Natural killer cell (primary cell): Measurements from ENCODE around the gene RNF182. TPM values are rescaled to one million over a fixed set of nuclear protein-coding genes. Genes with fewer than 3 reads are reported as not detected.

ENCODE experiments used
- ATAC-seq, 3 donors: fragments of 150-1000 bp in 2 of 3; fragments of 200-7000 bp in 1 of 3; cut with Tn5 transposase; 1 replicate in 1 of 3; 2 replicates in 2 of 3; pipeline ENCODE4 v1.10.0; 2021; ENCODE audit warnings: mild to moderate bottlenecking in 2 of 3, moderate library complexity in 2 of 3
- DNase-seq, 2 donors: peaks; one replicate each; pipeline versions ENCODE4 v3.0.0 to v3.0.0-alpha.2; 2013 to 2021; ENCODE audit warnings: mixed read lengths in 1 of 2
- H3K27ac ChIP-seq: one replicate; pipeline ENCODE4 v1.5.1; 2013; ENCODE audit warnings: mild to moderate bottlenecking, low read length
- H3K27me3 ChIP-seq: one replicate; pipeline ENCODE4 v1.6.1; 2013; ENCODE audit warnings: low read length; ENCODE audit not compliant: control insufficient read depth, insufficient read depth
- H3K36me3 ChIP-seq: one replicate; pipeline ENCODE4 v1.6.1; 2013; ENCODE audit warnings: low read length; ENCODE audit not compliant: control insufficient read depth, insufficient read depth
- H3K4me1 ChIP-seq: one replicate; pipeline ENCODE4 v1.6.1; 2013; ENCODE audit warnings: low read length; ENCODE audit not compliant: control insufficient read depth, insufficient read depth
- H3K4me3 ChIP-seq: one replicate; pipeline ENCODE4 v1.5.1; 2013; ENCODE audit warnings: low read length
- H3K9me3 ChIP-seq: one replicate; pipeline ENCODE4 v1.6.1; 2013; ENCODE audit warnings: low read length; ENCODE audit not compliant: control insufficient read depth, insufficient read depth
- H3K27ac Mint-ChIP-seq, 2 donors: one replicate each; pipeline ENCODE4 v1.8.0; 2022; ENCODE audit warnings: mild to moderate bottlenecking in 2 of 2, mixed read lengths in 2 of 2, moderate library complexity in 1 of 2
- H3K27me3 Mint-ChIP-seq, 2 donors: one replicate each; pipeline ENCODE4 v1.8.0; 2022; ENCODE audit warnings: low read depth in 2 of 2, mixed read lengths in 2 of 2
- H3K36me3 Mint-ChIP-seq: one replicate; pipeline ENCODE4 v1.8.0; 2022; ENCODE audit warnings: mixed read lengths
- H3K4me1 Mint-ChIP-seq, 2 donors: one replicate each; pipeline ENCODE4 v1.8.0; 2022; ENCODE audit warnings: mixed read lengths in 2 of 2
- H3K4me3 Mint-ChIP-seq: one replicate; pipeline ENCODE4 v1.8.0; 2022; ENCODE audit warnings: mild to moderate bottlenecking, moderate library complexity, mixed read lengths
- H3K9me3 Mint-ChIP-seq, 2 donors: one replicate each; pipeline ENCODE4 v1.8.0; 2022; ENCODE audit warnings: mixed read lengths in 2 of 2
- CTCF ChIP-seq: fragments of 200-600 bp; IDR thresholded peaks from one replicate; pipeline ENCODE4 v1.8.0; 2022; ENCODE audit warnings: antibody characterized with exemption
- WGBS: methylation state at CpG from one replicate; pipeline ENCODE4 v1.1.7; 2013; ENCODE audit warnings: missing lambda C conversion rate; ENCODE audit not compliant: insufficient coverage; 5-methylcytosine and 5-hydroxymethylcytosine counted together
- intact Hi-C: fragments of 100-400 bp; cut with micrococcal nuclease; formaldehyde crosslinking; loops from one replicate; pipeline ENCODE4 v1.14.2; 2022
- total RNA-seq, 4 donors: library from RNA; stranded (reverse); fragments of 120-200 nt in 1 of 4; gene quantifications; one replicate each; pipeline versions ENCODE4 v1.2.3 to v1.2.4, GENCODE V29; 2013 to 2022

Gene RNF182
- total RNA-seq, 3 donors from 2014 or later (not counting 1 experiment from before 2014, with no cell fraction given), result not detected

GRCh38 chr6:13924146-13924948 is 405 bp upstream of the RNF182 start:
- H3K27me3 Mint-ChIP-seq, result peaks cover 52 to 72% of the 10 kb centered on the region in 2 donors
- 7% methylated on average over 34 of the region's 37 CpGs for WGBS

GRCh38 chr6:13926378-13926777 is 1.6 kb downstream of the RNF182 start:
- Mint-ChIP-seq H3K27ac (no peak overlapping the region), H3K27me3 (peaks cover 48 to 76% of the 10 kb centered on the region in 2 donors), H3K4me3 (no peak overlapping the region), H3K36me3 (no peaks in the 10 kb centered on the region), H3K4me1 (peaks cover 7 to 15% of the 10 kb centered on the region in 2 donors), H3K9me3 (no peaks in the 10 kb centered on the region)
- no peak overlapping the region for H3K4me3 ChIP-seq
- DNase-seq (no peak), ATAC-seq (no peak)
- intact Hi-C loops, result no loop called here
- H3K4me1 ChIP-seq, result peaks cover 16% of the 10 kb centered on the region
- no peaks in the 10 kb centered on the region for H3K36me3 ChIP-seq
- H3K27me3 ChIP-seq, result peaks cover 53% of the 10 kb centered on the region
- no peak overlapping the region for H3K27ac ChIP-seq
- H3K9me3 ChIP-seq, result no peaks in the 10 kb centered on the region
- 80% methylated on average over 2 of the region's 4 CpGs for whole genome bisulfite sequencing
- no peak for TF ChIP-seq CTCF

More at GRCh38 chr6:13924146-13924948, 405 bp upstream of the RNF182 start:
- H3K4me1 ChIP-seq, result peaks cover 16% of the 10 kb centered on the region
- no peak overlapping the region for H3K27ac ChIP-seq
- ATAC-seq, result peak; percentile 28 to 80 (median 47)
- H3K9me3 ChIP-seq, result no peaks in the 10 kb centered on the region
- no peak for TF ChIP-seq CTCF
- peak overlapping the region; percentile 22 for H3K4me3 ChIP-seq
- no peaks in the 10 kb centered on the region for H3K36me3 Mint-ChIP-seq
- H3K9me3 Mint-ChIP-seq, result no peaks in the 10 kb centered on the region
- intact Hi-C loops, result no loop called here
- peak overlapping the region in 1 of 2 donors; percentile 72 for H3K27ac Mint-ChIP-seq
- no peaks in the 10 kb centered on the region for H3K36me3 ChIP-seq
- H3K27me3 ChIP-seq, result peaks cover 49% of the 10 kb centered on the region
- H3K4me3 Mint-ChIP-seq, result peak overlapping the region; percentile 78
- DNase-seq, result peak in 1 of 2 donors; percentile 24
- H3K4me1 Mint-ChIP-seq, result peaks cover 7 to 15% of the 10 kb centered on the region in 2 donors

GRCh38 chr6:13927203-13927602 is 2.5 kb downstream of the RNF182 start:
- H3K36me3 Mint-ChIP-seq, result no peaks in the 10 kb centered on the region
- H3K4me3 Mint-ChIP-seq, result no peak overlapping the region
- Histone ChIP-seq H3K4me1 (peaks cover 16% of the 10 kb centered on the region), H3K27me3 (peaks cover 53% of the 10 kb centered on the region), H3K27ac (no peak overlapping the region), H3K4me3 (no peak overlapping the region), H3K9me3 (peaks cover 5% of the 10 kb centered on the region), H3K36me3 (no peaks in the 10 kb centered on the region)
- no peaks in the 10 kb centered on the region for H3K9me3 Mint-ChIP-seq
- WGBS, result 83% methylated on average over 3 of the region's 3 CpGs
- intact Hi-C loops, result no loop called here
- ATAC-seq (no peak), DNase-seq (no peak)
- H3K4me1 Mint-ChIP-seq, result peaks cover 7 to 15% of the 10 kb centered on the region in 2 donors
- no peak for TF ChIP-seq CTCF
- H3K27ac Mint-ChIP-seq, result no peak overlapping the region
- H3K27me3 Mint-ChIP-seq, result peaks cover 48 to 81% of the 10 kb centered on the region in 2 donors
